CD14-positive monocyte (primary cell): Measurements from ENCODE around the gene ATOH8. TPM values are rescaled to one million over a fixed set of nuclear protein-coding genes. Genes with fewer than 3 reads are reported as not detected.

Experiments
- DNase-seq, 3 donors: peaks; one replicate each; pipeline ENCODE4 v3.0.0-alpha.2; 2011 to 2022
- H2AFZ ChIP-seq: 2 replicates; pipeline ENCODE4 v1.6.0; 2012; ENCODE audit warnings: mild to moderate bottlenecking, low read depth, low read length, inconsistent platforms; ENCODE audit not compliant: insufficient read depth, poor library complexity, severe bottlenecking
- H3K27ac ChIP-seq, 2 donors: 1 replicate in 1 of 2; 2 replicates in 1 of 2; pipeline ENCODE4 v1.5.1; 2012 to 2013; ENCODE audit warnings: low read length in 2 of 2, control low read depth in 1 of 2, inconsistent platforms in 1 of 2, low read depth in 1 of 2, mild to moderate bottlenecking in 1 of 2
- H3K27me3 ChIP-seq, 2 donors: one replicate each; pipeline versions ENCODE4 v1.6.0 to v1.6.1; 2011 to 2013; ENCODE audit warnings: low read length in 2 of 2; ENCODE audit not compliant: control insufficient read depth in 2 of 2, insufficient read depth in 2 of 2
- H3K36me3 ChIP-seq, 2 donors: replicated peaks in 1 of 2; 1 replicate in 1 of 2; 2 replicates in 1 of 2; pipeline versions ENCODE4 v1.5.1 to v1.6.1; 2012 to 2013; ENCODE audit warnings: low read length in 2 of 2, control low read depth in 1 of 2, inconsistent platforms in 1 of 2, mild to moderate bottlenecking in 1 of 2; ENCODE audit not compliant: insufficient read depth in 2 of 2, control insufficient read depth in 1 of 2
- H3K4me1 ChIP-seq, 2 donors: 1 replicate in 1 of 2; 2 replicates in 1 of 2; pipeline versions ENCODE4 v1.5.1 to v1.6.1; 2012 to 2013; ENCODE audit warnings: low read length in 2 of 2, control low read depth in 1 of 2, inconsistent platforms in 1 of 2, mild to moderate bottlenecking in 1 of 2, moderate library complexity in 1 of 2; ENCODE audit not compliant: insufficient read depth in 2 of 2, control insufficient read depth in 1 of 2
- H3K4me2 ChIP-seq: replicated peaks from 2 replicates; pipeline ENCODE3; 2012; ENCODE audit warnings: low read length, moderate library complexity, mild to moderate bottlenecking; ENCODE audit not compliant: poor library complexity, severe bottlenecking; ENCODE audit errors: extremely low read depth
- H3K4me3 ChIP-seq, 3 experiments: fragments of 200-600 bp in 1 of 3; sonication (generic) in 1 of 3; replicated peaks in 1 of 3; 1 replicate in 2 of 3; 2 replicates in 1 of 3; pipeline ENCODE4 v1.5.1; 2011 to 2013; ENCODE audit warnings: low read length in 3 of 3, mild to moderate bottlenecking in 3 of 3, control low read depth in 2 of 3, low read depth in 2 of 3, inconsistent platforms in 1 of 3, moderate library complexity in 1 of 3
- H3K79me2 ChIP-seq: 2 replicates; pipeline ENCODE4 v1.6.0; 2012; ENCODE audit warnings: mild to moderate bottlenecking, control low read depth, inconsistent platforms, low read length, moderate library complexity; ENCODE audit not compliant: insufficient read depth
- H3K9ac ChIP-seq: 2 replicates; pipeline ENCODE4 v1.6.0; 2017; ENCODE audit warnings: low read length, mild to moderate bottlenecking; ENCODE audit not compliant: insufficient read depth, poor library complexity, severe bottlenecking
- H3K9me3 ChIP-seq, 2 donors: replicated peaks in 1 of 2; 1 replicate in 1 of 2; 2 replicates in 1 of 2; pipeline versions ENCODE4 v1.5.1 to v1.6.1; 2012 to 2013; ENCODE audit warnings: low read length in 2 of 2, control low read depth in 1 of 2; ENCODE audit not compliant: control insufficient read depth in 1 of 2, insufficient read depth in 1 of 2
- H4K20me1 ChIP-seq: 2 replicates; pipeline ENCODE4 v1.6.0; 2012; ENCODE audit warnings: mild to moderate bottlenecking, low read length, control low read depth, moderate library complexity; ENCODE audit not compliant: insufficient read depth
- H3K27ac Mint-ChIP-seq, 7 donors: one replicate each; pipeline ENCODE4 v1.8.0; 2020; ENCODE audit warnings: mild to moderate bottlenecking in 7 of 7, mixed read lengths in 7 of 7, moderate library complexity in 6 of 7, inconsistent platforms in 2 of 7
- H3K27me3 Mint-ChIP-seq, 3 donors: one replicate each; pipeline ENCODE4 v1.8.0; 2021 to 2022; ENCODE audit warnings: low read depth in 3 of 3, mild to moderate bottlenecking in 3 of 3, mixed read lengths in 3 of 3, moderate library complexity in 3 of 3, inconsistent platforms in 1 of 3
- H3K36me3 Mint-ChIP-seq, 2 donors: one replicate each; pipeline ENCODE4 v1.8.0; 2020; ENCODE audit warnings: mixed read lengths in 2 of 2, inconsistent platforms in 1 of 2, mild to moderate bottlenecking in 1 of 2
- H3K4me1 Mint-ChIP-seq: one replicate; pipeline ENCODE4 v1.8.0; 2020; ENCODE audit warnings: mild to moderate bottlenecking, mixed read lengths
- H3K4me3 Mint-ChIP-seq, 2 donors: one replicate each; pipeline ENCODE4 v1.8.0; 2020; ENCODE audit warnings: mild to moderate bottlenecking in 2 of 2, mixed read lengths in 2 of 2, moderate library complexity in 1 of 2
- H3K9me3 Mint-ChIP-seq, 7 donors: one replicate each; pipeline ENCODE4 v1.8.0; 2020 to 2022; ENCODE audit warnings: mixed read lengths in 7 of 7, mild to moderate bottlenecking in 6 of 7, moderate library complexity in 6 of 7, inconsistent platforms in 2 of 7
- WGBS: methylation state at CpG from one replicate; pipeline ENCODE4 v1.1.5; 2013; ENCODE audit warnings: missing lambda C conversion rate; ENCODE audit not compliant: insufficient coverage; 5-methylcytosine and 5-hydroxymethylcytosine counted together
- intact Hi-C, 2 donors: fragments of 100-400 bp; cut with micrococcal nuclease; formaldehyde crosslinking; loops; one replicate each; pipeline versions ENCODE4 v1.15.0 to v1.15.1; 2023
- polyA plus RNA-seq, 3 donors: library from polyadenylated mRNA; depleted of rRNA in 1 of 3; unstranded in 2 of 3; stranded (reverse) in 1 of 3; fragments of 300-500 nt in 2 of 3; fragments of >200 nt in 1 of 3; fragmentation: Illumina TruSeq in 2 of 3; gene quantifications; 1 replicate in 2 of 3; 2 replicates in 1 of 3; pipeline ENCODE4 v1.2.3, GENCODE V29; 2012 to 2021
- TF ChIP-seq, protein P1 (sequence below): fragments of 200-600 bp; IDR thresholded peaks from one replicate; pipeline ENCODE4 v1.8.0; 2022; ENCODE audit warnings: antibody characterized with exemption, mild to moderate bottlenecking

Gene ATOH8
- polyA plus RNA-seq, 3 donors = 2.0 to 3.9 (median 2.1) TPM

DNA sequence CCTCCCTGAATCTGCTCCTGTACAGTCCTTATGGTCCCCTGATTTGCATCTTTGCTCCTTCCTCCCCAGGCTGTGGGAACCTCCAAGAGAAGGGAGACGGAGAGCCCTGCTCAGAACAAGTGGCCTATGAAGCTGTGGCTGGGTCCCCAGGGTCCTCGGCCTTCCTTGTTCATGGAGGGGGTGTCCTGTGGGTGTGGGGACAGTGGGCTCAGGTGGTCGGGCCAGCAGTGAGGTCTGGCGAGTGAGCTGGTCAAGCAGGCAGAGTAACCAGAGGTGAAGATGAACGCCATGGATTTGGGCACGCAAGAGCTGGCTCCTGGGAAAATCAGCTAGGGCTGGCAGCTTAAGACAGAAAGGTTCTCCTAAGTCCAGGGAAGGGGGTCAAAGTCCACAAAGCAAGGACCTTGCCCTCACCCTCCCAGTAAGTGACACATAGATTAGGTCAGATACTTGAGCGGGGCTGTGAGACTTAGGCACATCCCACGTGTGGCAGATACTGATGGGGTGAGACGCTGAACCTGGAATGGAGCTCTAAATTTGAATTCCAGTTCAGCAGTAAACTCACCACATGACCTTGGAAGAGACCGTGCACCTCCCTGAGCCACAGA lies 34.8 kb upstream of the ATOH8 start:
- Histone ChIP-seq H3K4me3 (no peak overlapping the region), H4K20me1 (no peaks in the 10 kb centered on the region), H3K9ac (no peak overlapping the region), H3K4me2 (no peak overlapping the region), H3K9me3 (no peaks in the 10 kb centered on the region), H2AFZ (no peak overlapping the region), H3K27me3 (no peaks in the 10 kb centered on the region), H3K27ac (no peak overlapping the region), H3K79me2 (no peaks in the 10 kb centered on the region), H3K4me1 (peaks cover 55% of the 10 kb centered on the region in 2 donors), H3K36me3 (no peaks in the 10 kb centered on the region)
- DNase-seq = no peak
- TF ChIP-seq, protein P1, sequence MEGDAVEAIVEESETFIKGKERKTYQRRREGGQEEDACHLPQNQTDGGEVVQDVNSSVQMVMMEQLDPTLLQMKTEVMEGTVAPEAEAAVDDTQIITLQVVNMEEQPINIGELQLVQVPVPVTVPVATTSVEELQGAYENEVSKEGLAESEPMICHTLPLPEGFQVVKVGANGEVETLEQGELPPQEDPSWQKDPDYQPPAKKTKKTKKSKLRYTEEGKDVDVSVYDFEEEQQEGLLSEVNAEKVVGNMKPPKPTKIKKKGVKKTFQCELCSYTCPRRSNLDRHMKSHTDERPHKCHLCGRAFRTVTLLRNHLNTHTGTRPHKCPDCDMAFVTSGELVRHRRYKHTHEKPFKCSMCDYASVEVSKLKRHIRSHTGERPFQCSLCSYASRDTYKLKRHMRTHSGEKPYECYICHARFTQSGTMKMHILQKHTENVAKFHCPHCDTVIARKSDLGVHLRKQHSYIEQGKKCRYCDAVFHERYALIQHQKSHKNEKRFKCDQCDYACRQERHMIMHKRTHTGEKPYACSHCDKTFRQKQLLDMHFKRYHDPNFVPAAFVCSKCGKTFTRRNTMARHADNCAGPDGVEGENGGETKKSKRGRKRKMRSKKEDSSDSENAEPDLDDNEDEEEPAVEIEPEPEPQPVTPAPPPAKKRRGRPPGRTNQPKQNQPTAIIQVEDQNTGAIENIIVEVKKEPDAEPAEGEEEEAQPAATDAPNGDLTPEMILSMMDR = no peak
- peaks cover 0 to 1% (median 0%) of the 10 kb centered on the region in 3 donors for H3K27me3 Mint-ChIP-seq
- intact Hi-C loops = no loop called here
- H3K36me3 Mint-ChIP-seq = peaks cover 0 to 2% of the 10 kb centered on the region in 2 donors
- peaks cover 62% of the 10 kb centered on the region for H3K4me1 Mint-ChIP-seq
- 97% methylated on average over 5 of the region's 10 CpGs for WGBS
- H3K4me3 Mint-ChIP-seq = no peak overlapping the region
- H3K9me3 Mint-ChIP-seq = peaks cover 0 to 4% (median 1%) of the 10 kb centered on the region in 7 donors
- no peak overlapping the region for H3K27ac Mint-ChIP-seq

DNA sequence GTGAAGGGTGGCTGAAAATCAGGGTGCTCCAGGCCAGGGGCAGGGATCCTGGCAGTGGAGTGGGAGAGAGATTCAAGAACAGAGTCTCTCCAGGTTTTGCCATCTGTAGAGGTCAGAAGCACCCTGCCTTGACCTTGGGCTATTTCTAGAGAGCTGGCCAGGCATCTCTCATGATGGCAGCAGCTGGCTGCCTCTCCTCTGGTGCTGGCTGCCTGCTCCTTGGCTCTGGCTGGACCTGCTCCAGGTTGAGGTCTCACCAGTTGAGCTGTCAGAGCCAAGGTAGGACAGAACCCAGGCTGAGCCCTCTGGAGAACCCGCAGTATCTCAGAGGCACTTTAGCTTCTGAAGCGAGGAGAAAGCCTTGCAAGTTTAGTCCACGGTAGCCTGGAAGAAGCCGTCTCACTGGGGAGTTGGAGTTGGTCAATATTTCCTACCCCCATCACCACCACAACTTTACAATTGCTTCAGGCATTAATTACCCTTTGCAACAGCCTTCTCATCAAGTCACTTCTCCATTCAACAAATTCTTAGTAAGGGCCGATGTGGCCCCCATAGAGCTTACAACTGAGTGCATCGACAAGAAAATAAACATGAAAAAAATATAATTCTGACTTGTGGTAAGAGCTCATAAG lies 34.1 kb upstream of the ATOH8 start:
- TF ChIP-seq, protein P1 = no peak
- no peaks in the 10 kb centered on the region for H3K79me2 ChIP-seq
- H3K4me2 ChIP-seq = no peak overlapping the region
- no peaks in the 10 kb centered on the region for H3K27me3 ChIP-seq
- WGBS = 40% methylated on average over 1 of the region's 6 CpGs
- H3K4me1 Mint-ChIP-seq = peaks cover 62% of the 10 kb centered on the region
- intact Hi-C loops = loop anchor here in 1 of 2 donors (5.0 to 10.0 kb wide), 2 partner anchors 37 to 85 kb away; no protein-coding TSS in a partner anchor
- H4K20me1 ChIP-seq = no peaks in the 10 kb centered on the region
- H3K4me1 ChIP-seq = peaks cover 55% of the 10 kb centered on the region in 2 donors
- no peak overlapping the region for H3K27ac ChIP-seq
- H3K36me3 Mint-ChIP-seq = no peaks in the 10 kb centered on the region
- H3K9ac ChIP-seq = no peak overlapping the region
- no peak overlapping the region for H3K4me3 Mint-ChIP-seq
- no peak for DNase-seq
- no peaks in the 10 kb centered on the region for H3K9me3 ChIP-seq
- H3K9me3 Mint-ChIP-seq = peaks cover 0 to 4% (median 1%) of the 10 kb centered on the region in 7 donors
- peaks cover 0 to 1% (median 0%) of the 10 kb centered on the region in 3 donors for H3K27me3 Mint-ChIP-seq
- H2AFZ ChIP-seq = peak overlapping the region; percentile 47
- no peak overlapping the region for H3K4me3 ChIP-seq
- no peaks in the 10 kb centered on the region for H3K36me3 ChIP-seq
- H3K27ac Mint-ChIP-seq = peak overlapping the region in 1 of 7 donors; percentile 15
